ENCODE results near the gene IL37. TPM values are rescaled to one million over a fixed set of nuclear protein-coding genes. Genes with fewer than 3 reads are reported as not detected.
A peak's percentile ranks its signal among the peaks of the same experiment; 100 is the strongest.
"Not testable (repeated sequence)": the region's sequence is repeated elsewhere in the genome, so short reads cannot be mapped to it uniquely, and the experiment has no call there.

The IL37 gene
- total RNA-seq, 2 donors from 2014 or later = 0.78 TPM; not detected in 1

GRCh38 chr2:112923237-112923966, 12.4 kb downstream of the IL37 start:
- Mint-ChIP-seq H3K27me3 (peaks cover 7% of the 10 kb centered on the region), H3K9me3 (no peaks in the 10 kb centered on the region), H3K27ac (no peak overlapping the region), H3K4me1 (no peaks in the 10 kb centered on the region), H3K36me3 (ENCODE audit: low read depth) (no peaks in the 10 kb centered on the region), H3K4me3 (no peak overlapping the region)
- no peak for ATAC-seq (replicated peaks)

- H3K9me3 Mint-ChIP-seq = no peaks in the 10 kb centered on the region
- no peak overlapping the region for H3K4me3 Mint-ChIP-seq
- H3K36me3 Mint-ChIP-seq (ENCODE audit: low read depth) = no peaks in the 10 kb centered on the region
- H3K4me1 Mint-ChIP-seq = no peaks in the 10 kb centered on the region
- H3K27me3 Mint-ChIP-seq = peaks cover 6% of the 10 kb centered on the region
- no peak overlapping the region for H3K27ac Mint-ChIP-seq
- no peak for ATAC-seq (replicated peaks)
Observed at GRCh38 chr2:112923967-112924338, 13.0 kb downstream of the IL37 start.

DNA sequence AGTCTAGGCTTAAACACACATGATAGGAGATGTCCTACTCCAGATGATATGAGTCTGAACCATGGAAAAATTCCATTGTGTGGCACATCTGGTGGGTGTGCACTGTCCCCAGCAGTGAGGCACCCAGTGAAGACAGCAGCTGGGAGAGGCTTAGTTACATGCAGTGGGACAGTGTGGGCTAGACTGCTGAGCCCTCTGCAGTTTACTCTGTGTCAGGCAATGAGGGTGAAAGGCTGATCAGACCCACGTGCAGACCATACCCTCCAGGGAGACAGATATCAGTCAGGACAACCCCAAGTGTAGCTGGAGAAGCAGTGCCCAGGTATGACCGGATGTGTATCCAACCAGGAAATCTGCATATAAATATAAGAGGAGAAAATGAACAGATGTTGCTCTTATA, 13.4 kb downstream of the IL37 start:
- no peaks in the 10 kb centered on the region for H3K36me3 Mint-ChIP-seq (ENCODE audit: low read depth)
- no peak for ATAC-seq (replicated peaks)
- no peak overlapping the region for H3K4me3 Mint-ChIP-seq
- peaks cover 3% of the 10 kb centered on the region for H3K27me3 Mint-ChIP-seq
- no peaks in the 10 kb centered on the region for H3K9me3 Mint-ChIP-seq
- no peaks in the 10 kb centered on the region for H3K4me1 Mint-ChIP-seq
- H3K27ac Mint-ChIP-seq = no peak overlapping the region

GRCh38 chr2:112924821-112925220, 13.9 kb downstream of the IL37 start:
- Mint-ChIP-seq H3K36me3 (ENCODE audit: low read depth) (no peaks in the 10 kb centered on the region), H3K4me1 (no peaks in the 10 kb centered on the region), H3K9me3 (no peaks in the 10 kb centered on the region), H3K27ac (no peak overlapping the region), H3K4me3 (no peak overlapping the region), H3K27me3 (peaks cover 3% of the 10 kb centered on the region)
- ATAC-seq (replicated peaks) = no peak

DNA sequence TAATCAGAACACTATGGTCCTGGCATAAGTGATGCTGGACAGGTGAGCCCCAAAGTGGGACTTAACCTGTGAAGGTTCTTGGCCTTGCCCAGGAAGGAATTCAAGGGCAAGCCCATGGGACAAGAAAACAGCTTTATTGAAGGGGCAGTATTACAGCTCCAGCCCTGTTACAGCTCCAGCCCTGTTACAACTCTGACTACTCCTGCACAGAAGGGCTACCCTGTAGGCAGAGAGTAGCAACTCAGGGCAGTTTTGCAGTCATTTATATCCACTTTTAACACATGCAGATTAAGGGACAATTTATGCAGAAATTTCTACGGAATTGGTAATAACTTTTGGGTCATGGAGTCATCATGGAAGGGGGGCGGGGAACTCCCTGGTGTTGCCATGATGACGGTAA, 15.7 kb downstream of the IL37 start:
- Mint-ChIP-seq H3K4me1 (no peaks in the 10 kb centered on the region), H3K9me3 (no peaks in the 10 kb centered on the region), H3K36me3 (ENCODE audit: low read depth) (no peaks in the 10 kb centered on the region), H3K27me3 (peaks cover 7% of the 10 kb centered on the region), H3K4me3 (no peak overlapping the region), H3K27ac (no peak overlapping the region)
- no peak for ATAC-seq (replicated peaks)

DNA sequence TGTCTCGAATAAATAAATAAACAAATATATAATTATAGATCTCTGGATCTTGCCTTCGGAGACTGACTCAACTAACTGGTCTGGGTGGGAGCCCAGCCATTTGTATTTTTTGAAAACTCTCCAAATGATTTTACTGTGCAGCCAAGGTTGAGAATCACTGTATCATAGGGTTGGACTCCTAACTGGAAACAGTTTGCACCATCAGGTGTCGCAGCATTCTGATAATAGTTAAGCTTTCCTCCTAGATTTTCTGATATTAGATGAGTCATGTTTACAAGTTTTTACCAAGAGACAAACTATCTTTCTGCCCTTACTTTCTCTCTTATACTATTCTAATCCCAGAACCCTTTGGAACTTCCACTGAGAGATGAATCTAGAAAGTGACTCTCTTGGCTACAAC, 16.8 kb downstream of the IL37 start:
- Mint-ChIP-seq H3K9me3 (no peaks in the 10 kb centered on the region), H3K27me3 (peaks cover 10% of the 10 kb centered on the region), H3K4me1 (no peaks in the 10 kb centered on the region), H3K36me3 (ENCODE audit: low read depth) (no peaks in the 10 kb centered on the region), H3K27ac (no peak overlapping the region), H3K4me3 (no peak overlapping the region)
- no peak for ATAC-seq (replicated peaks)

- Mint-ChIP-seq H3K36me3 (ENCODE audit: low read depth) (no peaks in the 10 kb centered on the region), H3K4me3 (no peak overlapping the region), H3K27me3 (peaks cover 9% of the 10 kb centered on the region), H3K9me3 (no peaks in the 10 kb centered on the region), H3K27ac (no peak overlapping the region), H3K4me1 (no peaks in the 10 kb centered on the region)
- ATAC-seq (replicated peaks) = no peak
Observed at GRCh38 chr2:112933261-112933660, 22.3 kb downstream of the IL37 start.

DNA sequence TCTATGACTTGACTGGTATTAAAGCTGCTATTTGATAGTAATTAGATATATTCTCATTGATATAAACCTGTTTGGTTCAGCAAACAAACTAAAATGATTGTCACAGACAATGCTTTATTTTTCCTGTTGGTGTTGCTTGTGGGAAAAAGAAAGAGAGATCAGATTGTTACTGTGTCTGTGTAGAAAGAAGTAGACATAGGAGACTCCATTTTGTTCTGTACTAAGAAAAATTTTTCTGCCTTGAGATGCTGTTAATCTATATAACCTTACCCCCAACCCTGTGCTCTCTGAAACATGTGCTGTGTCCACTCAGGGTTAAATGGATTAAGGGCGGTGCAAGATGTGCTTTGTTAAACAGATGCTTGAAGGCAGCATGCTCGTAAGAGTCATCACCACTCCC, 23.2 kb downstream of the IL37 start:
- H3K27ac Mint-ChIP-seq; H3K36me3 Mint-ChIP-seq (ENCODE audit: low read depth); H3K4me1 Mint-ChIP-seq; H3K4me3 Mint-ChIP-seq; ATAC-seq (replicated peaks); H3K27me3 Mint-ChIP-seq; H3K9me3 Mint-ChIP-seq: not testable (repeated sequence)

DNA sequence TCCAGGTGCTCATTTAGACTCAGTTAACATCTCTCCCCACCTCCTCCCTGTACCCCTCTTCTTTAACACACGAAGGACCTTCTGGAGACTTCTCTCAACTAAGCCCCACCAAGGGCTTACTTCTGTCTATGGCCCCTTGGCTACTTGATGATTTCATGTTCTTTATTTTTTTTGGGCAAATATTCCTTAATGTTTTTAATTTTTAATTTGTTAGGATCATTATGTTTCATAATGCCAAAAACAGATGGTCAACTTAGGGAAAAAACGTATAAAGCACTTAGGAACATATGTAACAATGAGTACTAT, 25.9 kb downstream of the IL37 start:
- no peaks in the 10 kb centered on the region for H3K36me3 Mint-ChIP-seq (ENCODE audit: low read depth)
- H3K27ac Mint-ChIP-seq = no peak overlapping the region
- peaks cover 6% of the 10 kb centered on the region for H3K27me3 Mint-ChIP-seq
- H3K4me3 Mint-ChIP-seq = no peak overlapping the region
- H3K4me1 Mint-ChIP-seq = peaks cover 5% of the 10 kb centered on the region
- ATAC-seq (replicated peaks) = no peak
- no peaks in the 10 kb centered on the region for H3K9me3 Mint-ChIP-seq

- no peaks in the 10 kb centered on the region for H3K9me3 Mint-ChIP-seq
- no peaks in the 10 kb centered on the region for H3K36me3 Mint-ChIP-seq (ENCODE audit: low read depth)
- ATAC-seq (replicated peaks) = no peak
- H3K4me1 Mint-ChIP-seq = peaks cover 5% of the 10 kb centered on the region
- H3K27ac Mint-ChIP-seq = no peak overlapping the region
- H3K4me3 Mint-ChIP-seq = no peak overlapping the region
- peaks cover 3% of the 10 kb centered on the region for H3K27me3 Mint-ChIP-seq
Observed at GRCh38 chr2:112938904-112939303, 27.9 kb downstream of the IL37 start.

DNA sequence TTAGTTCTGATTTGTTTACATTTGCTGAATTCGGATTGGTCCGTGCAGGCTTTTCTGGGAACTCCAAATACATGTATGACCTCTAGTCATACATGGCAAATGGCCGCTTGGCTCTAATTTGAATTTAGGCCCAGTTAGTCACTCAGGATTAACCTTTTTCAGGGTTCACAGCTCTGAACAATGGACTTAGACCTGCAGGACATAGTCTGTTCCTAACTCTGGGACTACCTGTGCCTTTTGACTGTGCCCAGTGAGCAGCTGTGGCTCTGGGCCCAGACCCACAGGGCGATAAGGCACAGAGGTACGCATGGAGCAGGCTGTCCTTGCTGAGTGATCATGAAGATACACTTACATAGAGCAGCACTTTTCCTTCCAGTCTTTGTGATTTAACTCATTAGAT, 28.5 kb downstream of the IL37 start:
- Mint-ChIP-seq H3K27ac (no peak overlapping the region), H3K9me3 (no peaks in the 10 kb centered on the region), H3K36me3 (ENCODE audit: low read depth) (no peaks in the 10 kb centered on the region), H3K4me3 (no peak overlapping the region), H3K27me3 (peaks cover 3% of the 10 kb centered on the region), H3K4me1 (peaks cover 5% of the 10 kb centered on the region)
- no peak for ATAC-seq (replicated peaks)

DNA sequence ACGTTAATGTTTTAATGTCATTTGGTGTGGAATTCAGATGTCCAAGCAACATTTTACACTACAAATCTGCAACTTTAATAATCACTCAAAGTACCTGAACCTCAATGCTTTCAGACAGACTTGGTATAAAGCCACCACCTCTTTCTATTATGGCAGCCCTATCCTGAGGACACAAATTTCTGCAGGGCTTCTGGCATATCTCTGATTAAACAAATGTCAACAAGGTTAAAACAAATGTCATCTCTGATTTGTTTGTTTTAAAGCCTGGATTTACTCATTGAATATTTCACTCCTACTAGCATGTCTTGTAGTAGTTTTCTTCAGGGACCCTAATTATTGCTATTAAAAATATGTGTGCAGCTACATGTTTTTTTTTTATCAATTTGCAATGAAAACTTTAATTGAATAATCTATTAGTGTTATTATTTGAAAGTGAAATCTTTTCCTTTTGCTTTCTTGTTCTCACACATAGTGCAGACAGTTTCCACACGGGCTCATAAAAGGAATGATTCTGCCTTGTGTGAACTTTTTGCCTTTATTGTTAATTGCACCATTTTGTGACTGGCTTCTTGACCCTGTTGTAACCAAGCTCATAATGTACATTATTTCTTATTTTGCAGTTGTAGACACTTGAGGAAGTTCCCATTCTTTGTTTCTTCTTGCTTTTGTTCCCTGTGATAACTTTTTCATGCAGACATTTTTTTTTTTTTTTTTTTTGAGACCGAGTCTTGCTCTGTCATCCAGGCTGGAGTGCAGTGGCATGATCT, 30.1 kb downstream of the IL37 start:
- Mint-ChIP-seq H3K9me3 (no peaks in the 10 kb centered on the region), H3K27me3 (peaks cover 1% of the 10 kb centered on the region), H3K36me3 (ENCODE audit: low read depth) (no peaks in the 10 kb centered on the region), H3K4me3 (no peak overlapping the region), H3K27ac (no peak overlapping the region), H3K4me1 (peaks cover 5% of the 10 kb centered on the region)
- no peak for ATAC-seq (replicated peaks)

- H3K4me3 Mint-ChIP-seq = no peak overlapping the region
Observed at GRCh38 chr2:112941753-112942653, 31.0 kb downstream of the IL37 start.

DNA sequence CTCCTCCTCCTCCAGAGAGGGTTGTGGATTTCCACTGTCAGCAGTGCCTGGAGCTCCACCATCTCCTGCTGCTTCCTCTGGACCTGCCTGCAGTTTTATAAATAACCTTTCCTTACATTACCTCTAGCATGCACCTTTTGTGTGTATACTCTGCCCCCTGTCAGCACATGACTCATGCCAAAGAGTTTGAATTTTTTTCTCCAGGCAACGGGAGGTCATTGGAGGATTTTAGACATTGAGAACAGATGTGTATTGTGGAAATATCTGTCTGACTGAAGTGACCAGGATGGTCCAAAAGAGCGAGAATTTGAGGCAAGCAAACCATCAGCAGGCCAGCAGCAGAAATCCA, 31.7 kb downstream of the IL37 start:
- Mint-ChIP-seq H3K27me3 (no peaks in the 10 kb centered on the region), H3K27ac (no peak overlapping the region), H3K9me3 (no peaks in the 10 kb centered on the region), H3K4me1 (peaks cover 5% of the 10 kb centered on the region), H3K4me3 (no peak overlapping the region), H3K36me3 (ENCODE audit: low read depth) (no peaks in the 10 kb centered on the region)
- no peak for ATAC-seq (replicated peaks)

More at GRCh38 chr2:112941753-112942653, 31.0 kb downstream of the IL37 start:
- peaks cover 5% of the 10 kb centered on the region for H3K4me1 Mint-ChIP-seq
- H3K9me3 Mint-ChIP-seq = no peaks in the 10 kb centered on the region
- H3K27ac Mint-ChIP-seq = no peak overlapping the region
- H3K36me3 Mint-ChIP-seq (ENCODE audit: low read depth) = no peaks in the 10 kb centered on the region
- H3K27me3 Mint-ChIP-seq = no peaks in the 10 kb centered on the region
- peak; percentile 93 for ATAC-seq (replicated peaks)

- H3K36me3 Mint-ChIP-seq (ENCODE audit: low read depth) = no peaks in the 10 kb centered on the region
- H3K4me3 Mint-ChIP-seq = no peak overlapping the region
- H3K4me1 Mint-ChIP-seq = no peaks in the 10 kb centered on the region
- peaks cover 11% of the 10 kb centered on the region for H3K27me3 Mint-ChIP-seq
- H3K9me3 Mint-ChIP-seq = no peaks in the 10 kb centered on the region
- no peak overlapping the region for H3K27ac Mint-ChIP-seq
- ATAC-seq (replicated peaks) = no peak
Observed at GRCh38 chr2:112944971-112945370, 34.0 kb downstream of the IL37 start.
